ENCODE data around the gene TACC2. TPM values are rescaled to one million over a fixed set of nuclear protein-coding genes. Genes with fewer than 3 reads are reported as not detected.

TACC2 gene
- total and polyA plus RNA-seq, 2 experiments from 2014 or later = 75.7 to 98.0 TPM

DNA sequence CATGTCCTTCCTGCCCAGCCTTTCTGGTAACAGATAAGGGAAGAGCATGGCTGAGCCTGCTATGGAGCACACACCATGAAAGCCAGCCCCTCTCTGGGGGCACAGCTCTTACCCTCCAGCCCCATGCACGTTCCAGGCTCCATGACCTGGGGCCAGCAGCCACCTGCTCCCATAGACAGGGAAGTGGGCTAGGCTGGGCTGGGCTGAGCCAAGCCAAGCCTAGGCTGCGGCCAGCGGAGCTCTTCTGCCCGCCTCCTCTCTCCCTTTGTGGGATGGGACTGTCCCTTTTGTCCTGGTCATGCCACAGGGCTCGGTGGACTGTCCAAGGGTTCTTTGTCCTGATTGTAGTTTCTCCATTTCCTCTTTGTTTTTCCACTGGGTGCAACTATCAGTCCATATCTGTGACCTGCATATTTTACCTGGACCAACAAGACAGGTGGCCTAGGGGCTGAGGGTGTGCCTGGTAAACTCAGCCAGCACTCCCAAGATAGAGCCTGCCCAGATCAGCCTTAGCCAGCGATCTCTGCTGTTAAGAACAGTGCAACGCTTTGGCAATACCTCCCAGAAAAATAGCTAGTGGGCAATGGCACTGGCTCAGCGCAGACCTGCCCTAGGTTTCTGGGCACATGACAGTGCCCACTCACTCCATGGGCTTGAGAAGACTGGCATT is 184.9 kb downstream of the TACC2 start:
- Histone ChIP-seq H3K4me3 (no peak overlapping the region), H3K27ac (no peak overlapping the region), H3K36me3 (no peaks in the 10 kb centered on the region), H3K27me3 (no peaks in the 10 kb centered on the region), H3K4me1 (ENCODE audit: low read depth) (peaks cover 30% of the 10 kb centered on the region), H3K9me3 (ENCODE audit: low read depth) (no peaks in the 10 kb centered on the region)
- no peak for DNase-seq (ENCODE audit: low read depth in 1 of 2, low spot score in 1 of 2)
- TF ChIP-seq, protein P1, sequence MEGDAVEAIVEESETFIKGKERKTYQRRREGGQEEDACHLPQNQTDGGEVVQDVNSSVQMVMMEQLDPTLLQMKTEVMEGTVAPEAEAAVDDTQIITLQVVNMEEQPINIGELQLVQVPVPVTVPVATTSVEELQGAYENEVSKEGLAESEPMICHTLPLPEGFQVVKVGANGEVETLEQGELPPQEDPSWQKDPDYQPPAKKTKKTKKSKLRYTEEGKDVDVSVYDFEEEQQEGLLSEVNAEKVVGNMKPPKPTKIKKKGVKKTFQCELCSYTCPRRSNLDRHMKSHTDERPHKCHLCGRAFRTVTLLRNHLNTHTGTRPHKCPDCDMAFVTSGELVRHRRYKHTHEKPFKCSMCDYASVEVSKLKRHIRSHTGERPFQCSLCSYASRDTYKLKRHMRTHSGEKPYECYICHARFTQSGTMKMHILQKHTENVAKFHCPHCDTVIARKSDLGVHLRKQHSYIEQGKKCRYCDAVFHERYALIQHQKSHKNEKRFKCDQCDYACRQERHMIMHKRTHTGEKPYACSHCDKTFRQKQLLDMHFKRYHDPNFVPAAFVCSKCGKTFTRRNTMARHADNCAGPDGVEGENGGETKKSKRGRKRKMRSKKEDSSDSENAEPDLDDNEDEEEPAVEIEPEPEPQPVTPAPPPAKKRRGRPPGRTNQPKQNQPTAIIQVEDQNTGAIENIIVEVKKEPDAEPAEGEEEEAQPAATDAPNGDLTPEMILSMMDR (IDR thresholded peaks at IDR 0.05; ENCODE audit: low read depth, low read length) = no peak

DNA sequence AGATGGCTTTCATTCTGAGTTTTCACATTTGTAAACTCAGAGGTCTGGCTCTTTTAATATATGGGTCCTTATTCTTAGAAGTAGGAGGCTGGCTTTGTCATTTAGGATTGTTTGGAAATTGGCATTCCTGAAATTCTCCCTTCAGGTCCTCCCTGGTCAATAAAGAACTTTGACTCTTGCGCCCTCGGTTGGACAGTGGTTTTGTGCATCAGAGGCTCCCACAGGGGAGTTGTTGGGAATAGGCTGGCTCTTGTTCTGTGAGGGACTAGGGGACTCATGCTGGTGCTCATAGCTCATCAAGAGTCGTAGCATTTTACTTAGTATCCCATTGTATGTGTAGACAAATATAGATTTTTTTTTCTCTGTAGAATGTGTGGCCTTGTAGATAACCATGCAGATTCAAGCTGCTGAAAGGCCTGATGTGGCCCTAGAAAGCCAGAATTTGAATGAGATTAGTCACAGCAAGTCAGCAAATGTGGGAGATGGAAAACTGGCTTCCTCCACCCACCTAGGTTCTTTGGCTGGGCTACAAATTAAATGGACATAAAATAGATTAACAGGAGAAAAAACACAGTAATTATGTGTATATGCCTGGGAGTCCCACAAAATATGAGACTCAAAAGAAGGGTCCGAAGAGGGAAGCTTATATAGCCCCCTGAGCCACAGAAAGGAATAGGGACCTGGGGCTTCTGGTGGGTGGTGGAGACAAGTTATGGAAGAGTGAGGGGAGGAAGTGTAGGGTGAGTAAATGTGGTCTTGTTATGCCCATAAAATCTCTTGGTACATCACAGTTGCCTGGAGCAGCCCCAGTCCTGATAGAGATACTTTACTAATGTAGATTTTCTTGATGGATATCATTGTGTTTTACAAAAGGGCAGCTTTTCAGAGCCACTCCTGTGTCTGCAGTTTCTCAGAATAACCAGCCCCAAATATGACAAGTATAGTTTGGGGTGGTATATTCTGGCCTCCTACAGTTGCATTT is 187.6 kb downstream of the TACC2 start:
- Histone ChIP-seq H3K4me1 (ENCODE audit: low read depth) (peaks cover 27% of the 10 kb centered on the region), H3K4me3 (no peak overlapping the region), H3K27ac (no peak overlapping the region), H3K9me3 (ENCODE audit: low read depth) (no peaks in the 10 kb centered on the region), H3K27me3 (no peaks in the 10 kb centered on the region), H3K36me3 (no peaks in the 10 kb centered on the region)
- peak in 1 of 2 donors; percentile 6 for DNase-seq (ENCODE audit: low read depth in 1 of 2, low spot score in 1 of 2)
- TF ChIP-seq, protein P1 (IDR thresholded peaks at IDR 0.05; ENCODE audit: low read depth, low read length) = no peak

DNA sequence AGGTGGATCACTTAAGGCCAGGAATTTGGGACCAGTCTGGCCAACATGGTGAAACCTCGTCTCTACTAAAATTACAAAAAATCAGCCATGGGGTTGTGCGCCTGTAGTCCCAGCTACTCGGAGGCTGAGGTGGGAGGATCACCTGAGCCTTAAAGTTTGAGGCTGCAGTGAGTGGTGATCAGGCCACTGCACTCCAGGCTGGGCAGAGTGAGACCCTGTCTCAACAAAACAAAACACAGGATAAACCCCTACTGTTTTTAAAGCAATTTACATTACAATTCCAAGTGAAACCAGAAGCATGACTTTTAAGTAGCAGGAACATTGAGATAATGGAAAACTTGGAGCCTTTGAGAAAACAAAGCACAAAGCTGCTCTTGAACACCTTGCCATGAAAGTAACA is 189.7 kb downstream of the TACC2 start:
- H3K36me3 ChIP-seq = no peaks in the 10 kb centered on the region
- H3K9me3 ChIP-seq (ENCODE audit: low read depth) = no peaks in the 10 kb centered on the region
- peaks cover 18% of the 10 kb centered on the region for H3K4me1 ChIP-seq (ENCODE audit: low read depth)
- H3K4me3 ChIP-seq = no peak overlapping the region
- H3K27me3 ChIP-seq = no peaks in the 10 kb centered on the region
- peak overlapping the region; percentile 28 for H3K27ac ChIP-seq
- no peak for DNase-seq (ENCODE audit: low read depth in 1 of 2, low spot score in 1 of 2)
- TF ChIP-seq, protein P1 (IDR thresholded peaks at IDR 0.05; ENCODE audit: low read depth, low read length) = no peak

DNA sequence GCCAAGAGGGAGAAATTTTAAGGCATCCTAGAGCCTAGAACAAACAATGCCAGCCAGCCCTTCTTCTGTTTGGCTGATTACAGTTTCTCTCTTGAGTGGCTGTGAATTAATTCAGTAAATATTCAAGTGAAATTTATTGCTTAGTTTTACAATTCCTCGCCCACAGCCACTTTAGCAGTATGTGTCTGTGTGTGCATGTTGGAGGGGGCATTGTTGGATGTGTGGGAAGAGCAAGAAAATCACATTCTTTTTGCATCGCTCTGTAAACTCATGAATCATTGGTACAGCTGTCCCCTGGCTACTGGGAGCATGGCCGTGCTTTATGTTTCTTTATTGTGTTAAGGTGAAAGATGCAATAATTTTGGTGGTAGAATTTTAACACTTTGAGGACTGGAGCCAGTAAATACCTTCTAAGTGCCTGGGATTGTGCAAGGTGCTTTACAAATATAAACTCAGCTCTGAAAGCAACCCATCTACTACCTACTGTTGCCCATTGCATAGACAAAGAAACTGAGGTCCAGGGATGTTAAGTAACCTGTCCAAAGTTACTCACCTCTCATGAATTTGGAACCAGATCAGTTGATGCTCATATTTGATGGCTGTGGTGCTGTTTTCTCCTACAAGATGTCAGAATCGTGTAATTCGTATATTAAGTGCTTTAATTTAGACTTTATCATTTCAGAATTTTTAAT is 192.2 kb downstream of the TACC2 start:
- TF ChIP-seq, protein P1 (IDR thresholded peaks at IDR 0.05; ENCODE audit: low read depth, low read length) = no peak
- Histone ChIP-seq H3K9me3 (ENCODE audit: low read depth) (no peaks in the 10 kb centered on the region), H3K4me1 (ENCODE audit: low read depth) (peaks cover 16% of the 10 kb centered on the region), H3K4me3 (no peak overlapping the region), H3K27ac (peak overlapping the region; percentile 11), H3K36me3 (no peaks in the 10 kb centered on the region), H3K27me3 (no peaks in the 10 kb centered on the region)
- peak in 1 of 2 donors; percentile 20 for DNase-seq (ENCODE audit: low read depth in 1 of 2, low spot score in 1 of 2)

DNA sequence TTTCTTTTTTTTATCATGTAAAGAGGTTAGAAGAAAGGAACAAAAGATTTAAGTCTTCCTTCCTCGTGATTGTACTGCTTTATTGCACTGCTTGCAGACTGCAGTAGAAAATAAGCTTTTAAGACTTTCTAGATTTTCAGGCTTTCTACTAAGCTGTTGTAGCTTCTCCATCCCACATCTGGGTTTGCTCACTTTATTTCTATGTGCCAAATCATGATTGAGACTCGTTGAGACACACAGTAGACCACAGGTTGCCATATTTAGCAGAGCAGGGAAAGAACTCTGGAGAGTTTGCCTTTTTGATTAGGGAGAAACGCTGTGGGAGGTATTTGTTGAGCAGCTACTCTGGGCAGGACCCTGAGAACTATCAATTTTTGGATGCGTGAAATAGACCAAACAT is 192.9 kb downstream of the TACC2 start:
- Histone ChIP-seq H3K4me3 (no peak overlapping the region), H3K36me3 (no peaks in the 10 kb centered on the region), H3K4me1 (ENCODE audit: low read depth) (peaks cover 14% of the 10 kb centered on the region), H3K9me3 (ENCODE audit: low read depth) (no peaks in the 10 kb centered on the region), H3K27ac (peak overlapping the region; percentile 11), H3K27me3 (no peaks in the 10 kb centered on the region)
- DNase-seq (ENCODE audit: low read depth in 1 of 2, low spot score in 1 of 2) = peak in 1 of 2 donors; percentile 19
- TF ChIP-seq, protein P1 (IDR thresholded peaks at IDR 0.05; ENCODE audit: low read depth, low read length) = no peak

All from cardiac muscle cell (in vitro differentiated cells and primary cell).